Activated T-cell treated with anti-CD3 and anti-CD28 coated beads, Interleukin-2, amount 50 U/mL, for 24 hours (primary cell): Measurements from ENCODE around the gene OTOL1.
"Not testable (repeated sequence)": the region's sequence is repeated elsewhere in the genome, so short reads cannot be mapped to it uniquely, and the experiment has no call there.

Experiments used
- DNase-seq: peaks from one replicate; pipeline ENCODE4 v3.0.0-alpha.2; 2020
- H3K27ac Mint-ChIP-seq: 2 replicates; pipeline ENCODE4 v1.8.0; 2020; ENCODE audit warnings: mild to moderate bottlenecking, mixed read lengths
- H3K27me3 Mint-ChIP-seq: 2 replicates; pipeline ENCODE4 v1.8.0; 2020; ENCODE audit warnings: mixed read lengths
- H3K36me3 Mint-ChIP-seq: 2 replicates; pipeline ENCODE4 v1.8.0; 2020; ENCODE audit warnings: low read depth, mixed read lengths
- H3K4me1 Mint-ChIP-seq: 2 replicates; pipeline ENCODE4 v1.8.0; 2020; ENCODE audit warnings: low read depth, mixed read lengths
- H3K4me3 Mint-ChIP-seq: 2 replicates; pipeline ENCODE4 v1.8.0; 2020; ENCODE audit warnings: mild to moderate bottlenecking, moderate library complexity, mixed read lengths
- H3K9me3 Mint-ChIP-seq: 2 replicates; pipeline ENCODE4 v1.8.0; 2020; ENCODE audit warnings: mixed read lengths

The OTOL1 gene

GRCh38 chr3:161496508-161496907 is at the start of gene OTOL1:
Gene OTOL1, plus strand, starts transcription at chr3:161496808. Its CDS starts 0 bp downstream, at chr3:161496808.
- Mint-ChIP-seq H3K27ac (no peak within 1 kb of the TSS), H3K36me3 (no peaks in the 10 kb centered on the region), H3K4me1 (no peaks in the 10 kb centered on the region), H3K27me3 (peaks cover 18% of the 10 kb centered on the region), H3K9me3 (peaks cover 3% of the 10 kb centered on the region), H3K4me3 (no peak within 1 kb of the TSS)
- no peak for DNase-seq

- H3K4me3 Mint-ChIP-seq: no peak overlapping the region
- H3K27ac Mint-ChIP-seq: no peak overlapping the region
- H3K36me3 Mint-ChIP-seq: no peaks in the 10 kb centered on the region
- H3K27me3 Mint-ChIP-seq: peaks cover 10% of the 10 kb centered on the region
- no peaks in the 10 kb centered on the region for H3K4me1 Mint-ChIP-seq
- H3K9me3 Mint-ChIP-seq: peaks cover 5% of the 10 kb centered on the region
- no peak for DNase-seq
Measured at GRCh38 chr3:161449785-161450184, 46.8 kb upstream of the OTOL1 start.

- no peak overlapping the region for H3K4me3 Mint-ChIP-seq
- no peaks in the 10 kb centered on the region for H3K4me1 Mint-ChIP-seq
- DNase-seq: no peak
- peaks cover 5% of the 10 kb centered on the region for H3K9me3 Mint-ChIP-seq
- no peak overlapping the region for H3K27ac Mint-ChIP-seq
- H3K36me3 Mint-ChIP-seq: no peaks in the 10 kb centered on the region
- peaks cover 2% of the 10 kb centered on the region for H3K27me3 Mint-ChIP-seq
Measured at GRCh38 chr3:161452179-161452578, 44.4 kb upstream of the OTOL1 start.

GRCh38 chr3:161454615-161455014 is 42.0 kb upstream of the OTOL1 start:
- H3K36me3 Mint-ChIP-seq: no peaks in the 10 kb centered on the region
- H3K27me3 Mint-ChIP-seq: peaks cover 2% of the 10 kb centered on the region
- H3K4me3 Mint-ChIP-seq: no peak overlapping the region
- H3K9me3 Mint-ChIP-seq: no peaks in the 10 kb centered on the region
- H3K4me1 Mint-ChIP-seq: no peaks in the 10 kb centered on the region
- no peak overlapping the region for H3K27ac Mint-ChIP-seq
- DNase-seq: no peak

- H3K9me3 Mint-ChIP-seq: no peaks in the 10 kb centered on the region
- peaks cover 2% of the 10 kb centered on the region for H3K27me3 Mint-ChIP-seq
- H3K36me3 Mint-ChIP-seq: no peaks in the 10 kb centered on the region
- no peak overlapping the region for H3K4me3 Mint-ChIP-seq
- no peak overlapping the region for H3K27ac Mint-ChIP-seq
- DNase-seq: no peak
- H3K4me1 Mint-ChIP-seq: no peaks in the 10 kb centered on the region
Measured at GRCh38 chr3:161455962-161456361, 40.6 kb upstream of the OTOL1 start.

- DNase-seq: no peak
- H3K4me3 Mint-ChIP-seq: no peak overlapping the region
- H3K27me3 Mint-ChIP-seq: peaks cover 6% of the 10 kb centered on the region
- no peaks in the 10 kb centered on the region for H3K36me3 Mint-ChIP-seq
- H3K27ac Mint-ChIP-seq: no peak overlapping the region
- peaks cover 17% of the 10 kb centered on the region for H3K9me3 Mint-ChIP-seq
- H3K4me1 Mint-ChIP-seq: no peaks in the 10 kb centered on the region
Measured at GRCh38 chr3:161462138-161462537, 34.5 kb upstream of the OTOL1 start.

- H3K36me3 Mint-ChIP-seq: no peaks in the 10 kb centered on the region
- no peak overlapping the region for H3K4me3 Mint-ChIP-seq
Measured at GRCh38 chr3:161471211-161471610, 25.4 kb upstream of the OTOL1 start.

GRCh38 chr3:161474139-161474538 is 22.5 kb upstream of the OTOL1 start:
- no peaks in the 10 kb centered on the region for H3K36me3 Mint-ChIP-seq
- no peak overlapping the region for H3K27ac Mint-ChIP-seq
- no peak for DNase-seq
- H3K9me3 Mint-ChIP-seq: no peaks in the 10 kb centered on the region
- peaks cover 2% of the 10 kb centered on the region for H3K27me3 Mint-ChIP-seq
- no peaks in the 10 kb centered on the region for H3K4me1 Mint-ChIP-seq
- H3K4me3 Mint-ChIP-seq: no peak overlapping the region

More at GRCh38 chr3:161471211-161471610, 25.4 kb upstream of the OTOL1 start:
- peaks cover 6% of the 10 kb centered on the region for H3K27me3 Mint-ChIP-seq
- DNase-seq: no peak
- H3K4me1 Mint-ChIP-seq: no peaks in the 10 kb centered on the region
- no peaks in the 10 kb centered on the region for H3K9me3 Mint-ChIP-seq
- H3K27ac Mint-ChIP-seq: no peak overlapping the region

GRCh38 chr3:161474741-161475140 is 21.9 kb upstream of the OTOL1 start:
- no peaks in the 10 kb centered on the region for H3K36me3 Mint-ChIP-seq
- no peaks in the 10 kb centered on the region for H3K4me1 Mint-ChIP-seq
- no peak overlapping the region for H3K4me3 Mint-ChIP-seq
- H3K27me3 Mint-ChIP-seq: peaks cover 4% of the 10 kb centered on the region
- H3K9me3 Mint-ChIP-seq: no peaks in the 10 kb centered on the region
- DNase-seq: no peak
- H3K27ac Mint-ChIP-seq: no peak overlapping the region

GRCh38 chr3:161475206-161475605 is 21.4 kb upstream of the OTOL1 start:
- Mint-ChIP-seq H3K27me3 (peaks cover 4% of the 10 kb centered on the region), H3K27ac (no peak overlapping the region), H3K4me3 (no peak overlapping the region), H3K4me1 (no peaks in the 10 kb centered on the region), H3K36me3 (no peaks in the 10 kb centered on the region), H3K9me3 (no peaks in the 10 kb centered on the region)
- no peak for DNase-seq

GRCh38 chr3:161475905-161476304 is 20.7 kb upstream of the OTOL1 start:
- Mint-ChIP-seq H3K9me3 (no peaks in the 10 kb centered on the region), H3K4me3 (no peak overlapping the region), H3K36me3 (no peaks in the 10 kb centered on the region), H3K27ac (no peak overlapping the region), H3K4me1 (no peaks in the 10 kb centered on the region), H3K27me3 (peaks cover 6% of the 10 kb centered on the region)
- DNase-seq: no peak

- Mint-ChIP-seq H3K9me3 (no peaks in the 10 kb centered on the region), H3K27ac (no peak overlapping the region), H3K36me3 (no peaks in the 10 kb centered on the region), H3K4me3 (no peak overlapping the region), H3K4me1 (no peaks in the 10 kb centered on the region), H3K27me3 (peaks cover 22% of the 10 kb centered on the region)
- DNase-seq: no peak
Measured at GRCh38 chr3:161484226-161484625, 12.4 kb upstream of the OTOL1 start.

GRCh38 chr3:161488284-161488683 is 8.3 kb upstream of the OTOL1 start:
- H3K4me1 Mint-ChIP-seq, DNase-seq, H3K27ac Mint-ChIP-seq, H3K36me3 Mint-ChIP-seq, H3K9me3 Mint-ChIP-seq, H3K4me3 Mint-ChIP-seq: not testable (repeated sequence)
- H3K27me3 Mint-ChIP-seq: peaks cover 18% of the 10 kb centered on the region

- H3K27ac Mint-ChIP-seq: no peak overlapping the region
- H3K36me3 Mint-ChIP-seq: no peaks in the 10 kb centered on the region
- H3K4me1 Mint-ChIP-seq: no peaks in the 10 kb centered on the region
- no peak overlapping the region for H3K4me3 Mint-ChIP-seq
- DNase-seq: no peak
- H3K9me3 Mint-ChIP-seq: no peaks in the 10 kb centered on the region
- H3K27me3 Mint-ChIP-seq: peaks cover 21% of the 10 kb centered on the region
Measured at GRCh38 chr3:161489395-161489794, 7.2 kb upstream of the OTOL1 start.

- DNase-seq, H3K4me1 Mint-ChIP-seq, H3K4me3 Mint-ChIP-seq, H3K36me3 Mint-ChIP-seq, H3K9me3 Mint-ChIP-seq, H3K27ac Mint-ChIP-seq: not testable (repeated sequence)
- peaks cover 23% of the 10 kb centered on the region for H3K27me3 Mint-ChIP-seq
Measured at GRCh38 chr3:161490845-161491244, 5.8 kb upstream of the OTOL1 start.

GRCh38 chr3:161498259-161498921 is 1.8 kb downstream of the OTOL1 start:
- Mint-ChIP-seq H3K9me3 (peaks cover 3% of the 10 kb centered on the region), H3K4me1 (no peaks in the 10 kb centered on the region), H3K27me3 (peaks cover 14% of the 10 kb centered on the region), H3K36me3 (no peaks in the 10 kb centered on the region), H3K27ac (no peak overlapping the region), H3K4me3 (no peak overlapping the region)
- no peak for DNase-seq
